GM19193 (cell line): Measurements from ENCODE around the gene TRIM31.

Experiments
- POLR2A ChIP-seq: IDR thresholded peaks from 4 replicates; pipeline ENCODE4 v1.6.1; 2011; ENCODE audit not compliant: insufficient read depth, insufficient read length; ENCODE audit errors: extremely low read depth

Gene TRIM31

GRCh38 chr6:30077218-30077617 lies 35.7 kb downstream of the TRIM31 start:
- no peak for TF ChIP-seq POLR2A

GRCh38 chr6:30075790-30076732 lies 36.8 kb downstream of the TRIM31 start:
- no peak for TF ChIP-seq POLR2A

GRCh38 chr6:30075094-30075789 lies 37.6 kb downstream of the TRIM31 start, which contains the start of gene RNF39:
TSS of gene RNF39 (minus strand) at chr6:30075769. CDS start at chr6:30075585, 184 bp downstream.
- TF ChIP-seq POLR2A = no peak

GRCh38 chr6:30074331-30075093 lies 38.4 kb downstream of the TRIM31 start:
- TF ChIP-seq POLR2A = no peak

- TF ChIP-seq POLR2A = no peak
These were observed 39.2 kb downstream of the TRIM31 start for GRCh38 chr6:30073489-30074235.

GRCh38 chr6:30071858-30072257 lies 41.0 kb downstream of the TRIM31 start:
- TF ChIP-seq POLR2A = no peak

- TF ChIP-seq POLR2A = no peak
These were observed 41.6 kb downstream of the TRIM31 start for GRCh38 chr6:30071081-30071818.

GRCh38 chr6:30067460-30068139 lies 45.3 kb downstream of the TRIM31 start:
- no peak for TF ChIP-seq POLR2A

GRCh38 chr6:30066577-30067459 lies 46.1 kb downstream of the TRIM31 start, which contains the start of gene PPP1R11:
TSS of gene PPP1R11 (plus strand) at chr6:30067198. CDS start at chr6:30067411, 213 bp downstream.
- TF ChIP-seq POLR2A = peak; percentile 90

- no peak for TF ChIP-seq POLR2A
These were observed 46.8 kb downstream of the TRIM31 start for GRCh38 chr6:30066082-30066481.

- no peak for TF ChIP-seq POLR2A
These were observed 49.6 kb downstream of the TRIM31 start for GRCh38 chr6:30063315-30063714.
